ENCODE measurements around the gene RSAD2.

The RSAD2 gene

DNA sequence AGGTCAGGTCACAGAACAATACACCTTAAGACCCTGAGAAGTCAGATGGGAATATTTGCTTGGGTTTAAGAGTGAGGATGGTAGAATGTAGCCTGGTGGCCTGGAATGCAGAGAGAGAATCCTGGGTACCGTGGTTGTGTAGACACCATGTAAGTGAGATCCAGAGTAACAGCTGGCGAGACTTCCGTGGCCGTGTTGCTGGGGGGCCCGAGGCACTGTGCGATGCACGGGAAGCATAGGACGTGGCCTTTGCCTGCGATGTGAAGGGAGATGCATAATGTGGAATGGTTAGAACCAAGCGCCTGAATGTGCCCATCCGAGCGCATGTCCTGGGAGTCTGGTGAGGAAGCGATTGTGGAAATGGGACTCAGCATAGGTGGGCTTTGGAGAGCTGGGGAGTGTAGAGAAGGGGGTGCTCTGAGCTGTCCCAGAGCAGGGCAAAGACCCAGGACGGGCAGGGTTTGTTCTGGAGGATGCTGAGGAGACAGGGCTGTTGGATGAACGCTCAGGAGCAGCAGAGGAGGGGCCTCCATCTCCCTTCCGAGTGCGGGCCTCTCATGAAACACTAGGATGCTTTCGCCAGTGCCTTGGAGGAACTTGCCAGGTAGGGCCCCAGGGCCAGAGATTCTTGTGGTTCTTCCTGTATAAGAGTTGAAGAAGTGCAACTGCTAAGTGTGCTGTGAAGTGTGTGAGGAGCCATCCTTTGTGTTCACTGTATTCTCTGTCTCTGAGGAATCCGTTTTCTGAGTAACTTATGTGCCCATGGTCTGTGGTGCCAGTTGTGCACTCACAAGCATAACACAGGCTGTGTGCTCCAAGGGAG lies 46.7 kb downstream of the RSAD2 start:
- TF ChIP-seq, protein P1, sequence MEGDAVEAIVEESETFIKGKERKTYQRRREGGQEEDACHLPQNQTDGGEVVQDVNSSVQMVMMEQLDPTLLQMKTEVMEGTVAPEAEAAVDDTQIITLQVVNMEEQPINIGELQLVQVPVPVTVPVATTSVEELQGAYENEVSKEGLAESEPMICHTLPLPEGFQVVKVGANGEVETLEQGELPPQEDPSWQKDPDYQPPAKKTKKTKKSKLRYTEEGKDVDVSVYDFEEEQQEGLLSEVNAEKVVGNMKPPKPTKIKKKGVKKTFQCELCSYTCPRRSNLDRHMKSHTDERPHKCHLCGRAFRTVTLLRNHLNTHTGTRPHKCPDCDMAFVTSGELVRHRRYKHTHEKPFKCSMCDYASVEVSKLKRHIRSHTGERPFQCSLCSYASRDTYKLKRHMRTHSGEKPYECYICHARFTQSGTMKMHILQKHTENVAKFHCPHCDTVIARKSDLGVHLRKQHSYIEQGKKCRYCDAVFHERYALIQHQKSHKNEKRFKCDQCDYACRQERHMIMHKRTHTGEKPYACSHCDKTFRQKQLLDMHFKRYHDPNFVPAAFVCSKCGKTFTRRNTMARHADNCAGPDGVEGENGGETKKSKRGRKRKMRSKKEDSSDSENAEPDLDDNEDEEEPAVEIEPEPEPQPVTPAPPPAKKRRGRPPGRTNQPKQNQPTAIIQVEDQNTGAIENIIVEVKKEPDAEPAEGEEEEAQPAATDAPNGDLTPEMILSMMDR (IDR thresholded peaks at IDR 0.05; ENCODE audit: insufficient read depth, low read depth, low read length, missing control alignments), result no peak
- no peak overlapping the region for H3K4me3 ChIP-seq (ENCODE audit: low read length)

DNA sequence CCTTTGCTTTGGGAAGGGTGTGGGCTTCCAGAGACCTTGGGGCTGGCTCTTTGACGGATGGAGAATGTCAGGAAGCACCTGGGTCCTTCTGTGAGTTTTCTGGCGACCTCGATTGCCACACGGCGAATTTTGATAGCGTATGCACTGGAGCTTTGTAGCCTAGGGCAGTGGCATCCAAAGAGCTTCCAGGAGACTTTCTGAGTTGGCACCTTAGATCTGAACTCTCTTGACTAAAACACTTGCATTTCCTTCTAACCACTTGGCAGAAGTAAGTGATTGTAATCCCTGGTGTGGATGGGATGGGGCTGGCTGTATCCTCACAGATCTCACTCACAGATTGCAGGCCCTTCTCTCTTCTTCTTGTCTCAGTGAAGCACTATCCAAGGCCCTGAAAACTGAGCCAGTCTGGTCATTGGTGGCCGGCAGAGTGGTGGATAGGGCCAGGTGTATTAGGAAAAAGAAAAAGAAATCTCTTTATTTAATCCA lies 47.4 kb downstream of the RSAD2 start:
- no peak for DNase-seq (ENCODE audit: low read depth)
- TF ChIP-seq, protein P1 (IDR thresholded peaks at IDR 0.05; ENCODE audit: insufficient read depth, low read depth, low read length, missing control alignments), result no peak
- H3K4me3 ChIP-seq (ENCODE audit: low read length), result no peak overlapping the region

More for the DNA sequence above, 46.7 kb downstream of the RSAD2 start:
- DNase-seq (ENCODE audit: low read depth), result no peak

DNA sequence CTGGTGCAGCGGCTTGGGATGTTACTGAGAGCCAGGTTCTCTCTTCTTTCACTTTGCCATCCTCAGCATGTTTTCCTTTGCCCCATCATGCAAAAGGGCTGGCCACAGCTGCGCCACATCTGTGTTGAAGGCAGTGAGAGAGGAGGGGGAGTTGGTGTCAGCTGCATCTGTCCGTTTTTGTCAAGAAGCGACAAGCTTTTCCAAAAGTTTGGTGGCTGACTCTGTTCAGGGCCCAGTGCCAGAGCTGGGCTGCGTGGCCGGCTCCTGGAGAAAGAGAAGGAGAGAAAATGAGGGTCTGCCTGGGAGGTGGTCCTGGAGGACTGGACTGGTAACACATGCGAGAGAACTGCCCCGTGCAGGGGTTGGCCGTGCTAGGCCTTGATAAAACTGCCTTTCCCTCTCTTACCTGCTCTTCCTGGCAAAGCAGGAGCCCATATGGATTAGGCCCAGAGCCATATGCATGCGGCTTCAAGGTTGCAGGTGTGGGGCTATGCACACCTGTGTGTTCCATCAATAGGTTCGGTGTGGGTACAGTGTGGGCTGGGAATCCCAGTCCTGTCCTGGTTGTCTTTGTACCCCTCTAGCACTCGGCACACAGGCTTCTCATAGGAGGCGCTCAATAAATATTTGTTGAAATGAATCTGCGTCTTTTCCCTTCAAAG lies 48.6 kb downstream of the RSAD2 start:
- TF ChIP-seq, protein P1 (IDR thresholded peaks at IDR 0.05; ENCODE audit: insufficient read depth, low read depth, low read length, missing control alignments), result no peak
- DNase-seq (ENCODE audit: low read depth), result no peak
- H3K4me3 ChIP-seq (ENCODE audit: low read length), result no peak overlapping the region

DNA sequence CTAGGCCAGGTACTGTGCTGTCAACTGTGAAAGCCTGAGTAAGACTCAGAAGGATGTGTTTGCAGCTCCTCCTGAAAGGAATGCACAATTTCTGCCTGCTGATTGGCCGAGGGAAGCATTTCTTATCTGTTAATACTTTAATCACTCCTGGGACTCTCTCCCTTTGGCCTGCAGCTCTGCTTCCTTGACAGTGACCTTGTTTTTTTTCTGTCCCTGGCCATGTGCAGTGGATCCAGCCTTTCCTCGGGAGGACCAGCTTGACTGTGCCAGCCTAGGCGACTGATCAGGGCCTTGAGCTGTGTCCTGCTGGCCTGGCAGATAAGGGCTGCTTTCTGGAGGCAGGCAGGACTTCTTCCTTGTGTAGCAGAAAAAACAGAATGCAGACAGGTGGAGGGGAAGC lies 49.6 kb downstream of the RSAD2 start:
- H3K4me3 ChIP-seq (ENCODE audit: low read length), result no peak overlapping the region
- DNase-seq (ENCODE audit: low read depth), result no peak
- TF ChIP-seq, protein P1 (IDR thresholded peaks at IDR 0.05; ENCODE audit: insufficient read depth, low read depth, low read length, missing control alignments), result no peak

DNA sequence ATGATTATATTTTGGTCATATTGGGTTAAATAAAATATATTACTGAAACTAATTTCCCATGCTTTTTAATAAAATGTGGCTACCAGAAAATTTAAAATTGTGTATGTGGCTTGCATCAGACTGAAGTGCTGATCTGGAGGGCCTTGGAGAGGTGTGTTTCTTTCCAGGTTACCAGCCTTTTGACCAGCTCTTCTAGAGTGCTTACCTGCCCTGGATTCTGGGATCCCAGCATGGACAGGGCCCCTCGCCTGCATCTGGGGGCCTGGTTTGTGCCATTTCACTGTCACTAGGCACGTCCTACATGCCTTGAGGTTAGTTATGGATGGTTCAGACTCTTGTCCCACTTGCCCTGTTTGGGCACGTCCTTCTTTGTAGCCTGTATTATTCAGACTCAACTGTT lies 50.2 kb downstream of the RSAD2 start:
- no peak for DNase-seq (ENCODE audit: low read depth)
- H3K4me3 ChIP-seq (ENCODE audit: low read length), result no peak overlapping the region
- TF ChIP-seq, protein P1 (IDR thresholded peaks at IDR 0.05; ENCODE audit: insufficient read depth, low read depth, low read length, missing control alignments), result no peak

DNA sequence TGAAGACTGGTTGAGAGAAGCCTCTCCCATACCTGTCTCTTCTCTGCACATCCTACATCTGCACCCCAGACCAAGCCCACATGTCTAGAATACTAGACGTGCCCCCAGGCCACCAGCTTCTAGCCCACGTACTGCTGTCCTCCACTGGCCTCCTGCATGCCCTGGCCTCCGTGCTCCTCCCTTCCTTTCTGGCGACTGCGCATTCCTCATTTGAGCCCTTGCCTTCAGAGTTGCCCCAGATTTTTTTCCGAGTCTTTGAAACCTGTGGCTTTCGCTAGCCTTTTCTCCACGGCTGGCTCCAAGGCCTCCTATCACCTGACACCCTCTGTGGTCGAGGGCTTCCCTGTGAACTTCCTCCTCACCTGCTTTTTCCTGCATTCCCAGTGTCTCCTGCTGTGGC lies 50.9 kb downstream of the RSAD2 start:
- H3K4me3 ChIP-seq (ENCODE audit: low read length), result no peak overlapping the region
- DNase-seq (ENCODE audit: low read depth), result no peak
- TF ChIP-seq, protein P1 (IDR thresholded peaks at IDR 0.05; ENCODE audit: insufficient read depth, low read depth, low read length, missing control alignments), result no peak
